ENCODE data around the gene CETP.

DNA sequence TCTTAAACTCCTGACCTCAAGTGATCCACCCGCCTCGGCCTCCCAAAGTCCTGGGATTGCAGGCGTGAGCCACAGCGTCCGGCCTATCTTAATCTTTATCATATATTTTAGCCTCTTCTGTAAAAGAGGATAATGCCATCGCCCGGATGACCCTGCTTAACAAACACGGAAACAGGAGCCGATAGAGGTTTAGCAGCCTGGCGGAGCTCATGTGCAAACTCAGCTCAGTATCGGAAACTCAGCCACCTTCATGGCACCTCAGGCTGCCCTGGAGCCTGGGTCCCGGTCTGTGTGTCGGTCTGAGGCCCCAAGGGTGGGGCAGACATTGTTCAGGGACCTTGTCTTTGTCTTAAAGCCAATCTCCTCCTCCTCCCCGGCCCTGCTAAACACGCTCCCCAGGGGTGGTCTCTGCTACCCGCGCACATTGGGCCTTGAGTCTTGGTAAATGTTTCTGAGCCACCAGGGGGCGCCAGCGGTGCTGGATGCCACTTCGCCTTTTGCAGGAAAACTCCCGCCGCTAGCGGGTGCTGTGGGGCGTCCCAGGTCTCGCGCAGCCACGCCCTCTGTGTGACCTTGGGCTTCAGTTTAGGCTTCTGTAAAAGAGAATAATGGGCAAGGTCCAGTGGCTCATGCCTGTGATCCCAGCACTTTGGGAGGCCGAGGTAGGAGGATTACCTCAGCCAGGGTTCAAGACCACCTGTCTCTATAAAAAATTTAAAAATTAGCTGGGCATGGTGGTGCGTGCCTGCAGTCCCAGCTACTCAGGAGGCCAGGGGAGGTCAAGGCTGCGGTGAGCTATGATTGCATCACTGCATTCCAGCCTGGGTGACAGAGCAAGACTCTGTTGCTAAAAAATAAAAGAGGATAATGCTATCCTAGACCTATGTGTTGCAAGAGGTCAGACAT lies 2.7 kb downstream of the CETP start:
- TF ChIP-seq SMAD1 (IDR thresholded peaks at IDR 0.05; ENCODE audit: low read depth, low read length, partially characterized antibody) (no peak), EGR1 (conservative IDR thresholded peaks at IDR 0.05) (no peak), RAD21 (CRISPR knock-in tag; conservative IDR thresholded peaks at IDR 0.05 in 1 of 2, IDR thresholded peaks at IDR 0.05 in 1 of 2) (peak; percentile 68 to 91), POLR2A (conservative IDR thresholded peaks at IDR 0.05) (no peak), PTTG1 (tag; IDR thresholded peaks at IDR 0.05; ENCODE audit: low read depth) (no peak), BMI1 (IDR thresholded peaks at IDR 0.05; ENCODE audit: low read length) (no peak), FOXP1 (CRISPR knock-in tag; IDR thresholded peaks at IDR 0.05) (no peak; the same call in 1 of the 2 replicates), SIX5 (IDR thresholded peaks at IDR 0.05; ENCODE audit: borderline replicate concordance in 1 of 2, insufficient read depth in 1 of 2, low read depth in 1 of 2, low read length in 2 of 2) (no peak), TAF1 (IDR thresholded peaks at IDR 0.05; ENCODE audit: control insufficient read depth, extremely low read depth, insufficient read depth, low read length, severe bottlenecking) (no peak), ZBTB7A (IDR thresholded peaks at IDR 0.05; ENCODE audit: borderline replicate concordance, control insufficient read depth, low read depth, low read length) (peak; percentile 81; the same call in 1 of the 2 replicates)
- TF ChIP-seq, protein P1, sequence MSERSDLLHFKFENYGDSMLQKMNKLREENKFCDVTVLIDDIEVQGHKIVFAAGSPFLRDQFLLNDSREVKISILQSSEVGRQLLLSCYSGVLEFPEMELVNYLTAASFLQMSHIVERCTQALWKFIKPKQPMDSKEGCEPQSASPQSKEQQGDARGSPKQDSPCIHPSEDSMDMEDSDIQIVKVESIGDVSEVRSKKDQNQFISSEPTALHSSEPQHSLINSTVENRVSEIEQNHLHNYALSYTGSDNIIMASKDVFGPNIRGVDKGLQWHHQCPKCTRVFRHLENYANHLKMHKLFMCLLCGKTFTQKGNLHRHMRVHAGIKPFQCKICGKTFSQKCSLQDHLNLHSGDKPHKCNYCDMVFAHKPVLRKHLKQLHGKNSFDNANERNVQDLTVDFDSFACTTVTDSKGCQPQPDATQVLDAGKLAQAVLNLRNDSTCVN (CRISPR knock-in tag; IDR thresholded peaks at IDR 0.05), result no peak

Data from K562 (cell line).